NCI-H146 (cell line): ENCODE data around the gene PAFAH2.
"Not testable (repeated sequence)": the region's sequence is repeated elsewhere in the genome, so short reads cannot be mapped to it uniquely, and the experiment has no call there.

Experiments
- DNase-seq: peaks from one replicate; lab custom pipeline; 2025; lab: John Stamatoyannopoulos, UW

Gene PAFAH2

DNA sequence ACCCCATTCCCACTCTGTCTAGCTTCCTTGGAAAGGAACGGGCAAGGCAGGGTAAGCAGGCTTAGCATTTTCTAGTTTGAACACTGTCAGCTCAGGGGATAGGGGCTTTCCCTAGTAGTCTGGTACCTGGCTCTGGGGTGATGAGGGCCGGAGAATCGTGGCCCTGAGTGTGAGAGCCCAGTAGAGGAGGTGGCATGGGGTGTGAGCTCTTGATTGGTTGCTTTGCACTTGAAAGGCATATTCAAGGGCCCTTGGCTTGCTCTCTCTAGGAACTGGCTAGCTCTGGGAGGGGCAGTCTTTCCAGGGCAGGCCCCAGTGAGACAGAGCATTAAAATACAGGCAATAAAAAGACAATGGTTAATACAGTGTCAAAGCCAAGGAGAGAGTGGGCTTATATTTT, 13.0 kb upstream of the PAFAH2 start:
- no peak for DNase-seq

DNA sequence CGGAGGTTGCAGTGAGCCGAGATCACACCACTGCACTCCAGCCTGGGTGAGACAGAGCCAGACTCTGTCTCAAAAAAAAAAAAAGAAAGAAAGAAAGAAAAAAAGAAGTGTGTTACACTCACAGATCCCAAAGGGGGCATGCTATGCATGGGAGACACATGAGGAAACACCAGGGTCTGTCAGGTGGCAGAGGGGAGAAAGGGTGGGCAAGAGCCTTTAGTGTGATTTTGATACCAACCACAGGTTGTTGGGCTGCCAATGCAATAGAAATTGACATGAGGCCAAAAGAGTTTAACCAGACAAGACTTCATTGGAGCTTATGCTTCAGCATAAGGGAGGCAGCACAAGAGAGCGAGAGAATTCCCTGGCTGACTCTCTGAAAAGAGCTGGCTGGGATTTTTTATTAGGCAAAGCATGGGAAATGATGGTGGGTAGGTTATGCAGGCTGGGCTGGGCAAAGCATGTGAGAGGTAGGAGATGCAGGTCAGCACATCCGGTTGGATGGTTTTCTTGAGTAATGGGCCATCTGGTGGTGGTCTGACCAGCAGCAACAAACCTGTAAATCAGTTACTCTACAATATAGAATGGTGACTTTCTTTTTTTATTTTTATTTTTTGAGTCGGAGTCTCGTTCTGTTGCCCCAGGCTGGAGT, 12.1 kb upstream of the PAFAH2 start:
- DNase-seq, result peak; percentile 45

DNA sequence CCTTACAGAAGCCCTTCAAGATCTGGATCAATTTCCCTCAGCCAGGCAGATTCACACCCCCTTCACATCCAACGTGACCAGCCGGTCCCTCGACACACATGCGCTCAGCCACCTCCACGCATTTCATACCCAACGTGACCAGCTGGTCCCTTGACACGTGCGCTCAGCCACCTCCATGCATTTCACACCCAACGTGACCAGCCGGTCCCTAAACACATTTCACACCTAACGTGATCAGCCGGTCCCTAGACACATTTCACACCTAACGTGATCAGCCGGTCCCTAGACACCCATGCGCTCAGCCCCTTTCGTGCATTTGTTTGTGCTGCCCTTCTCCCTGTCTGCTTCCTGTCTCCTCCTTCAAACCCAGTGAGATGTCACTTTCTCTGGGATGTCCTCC, 8.8 kb upstream of the PAFAH2 start:
- no peak for DNase-seq

- DNase-seq, result no peak
Measured at GRCh38 chr1:26005434-26006105, 7.7 kb upstream of the PAFAH2 start.

DNA sequence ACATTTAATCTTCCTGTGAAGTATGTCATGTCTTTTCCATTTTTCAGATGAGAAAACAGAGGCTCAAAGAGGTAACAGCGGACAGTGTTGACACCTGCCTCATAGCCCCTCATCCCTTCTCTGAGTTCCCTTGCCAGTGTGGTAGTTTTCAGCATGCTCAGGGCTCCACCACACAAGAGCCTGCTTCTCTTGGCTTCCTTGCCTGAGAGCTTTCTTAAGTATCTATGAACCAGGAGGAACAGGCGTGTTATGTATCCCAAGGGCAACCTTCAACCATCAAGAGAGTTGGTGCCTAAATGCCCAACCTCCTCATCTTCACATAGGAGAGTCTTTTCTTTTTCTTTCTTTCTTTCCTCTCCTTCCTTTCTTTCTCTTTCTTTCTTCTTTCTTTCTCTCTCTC, 5.9 kb upstream of the PAFAH2 start:
- DNase-seq, result no peak

DNA sequence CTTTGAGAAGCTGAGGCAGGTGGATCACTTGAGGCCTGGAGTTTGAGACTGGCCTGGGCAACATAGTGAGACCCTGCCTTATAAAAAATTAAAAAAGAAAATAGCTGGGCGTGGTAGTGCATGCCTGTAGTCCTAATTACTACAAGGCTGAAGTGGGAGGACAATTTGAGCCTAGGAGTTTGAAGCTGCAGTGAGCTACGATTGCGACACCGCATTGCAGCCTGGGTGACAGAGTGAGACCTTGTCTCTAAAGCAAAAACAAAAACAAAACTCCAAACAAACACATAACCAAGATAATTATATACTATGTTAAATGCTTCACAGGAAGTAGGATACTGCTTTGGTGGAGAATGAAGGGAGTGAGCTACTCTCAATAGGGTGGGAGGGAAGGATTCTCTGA, 5.4 kb upstream of the PAFAH2 start:
- no peak for DNase-seq

DNA sequence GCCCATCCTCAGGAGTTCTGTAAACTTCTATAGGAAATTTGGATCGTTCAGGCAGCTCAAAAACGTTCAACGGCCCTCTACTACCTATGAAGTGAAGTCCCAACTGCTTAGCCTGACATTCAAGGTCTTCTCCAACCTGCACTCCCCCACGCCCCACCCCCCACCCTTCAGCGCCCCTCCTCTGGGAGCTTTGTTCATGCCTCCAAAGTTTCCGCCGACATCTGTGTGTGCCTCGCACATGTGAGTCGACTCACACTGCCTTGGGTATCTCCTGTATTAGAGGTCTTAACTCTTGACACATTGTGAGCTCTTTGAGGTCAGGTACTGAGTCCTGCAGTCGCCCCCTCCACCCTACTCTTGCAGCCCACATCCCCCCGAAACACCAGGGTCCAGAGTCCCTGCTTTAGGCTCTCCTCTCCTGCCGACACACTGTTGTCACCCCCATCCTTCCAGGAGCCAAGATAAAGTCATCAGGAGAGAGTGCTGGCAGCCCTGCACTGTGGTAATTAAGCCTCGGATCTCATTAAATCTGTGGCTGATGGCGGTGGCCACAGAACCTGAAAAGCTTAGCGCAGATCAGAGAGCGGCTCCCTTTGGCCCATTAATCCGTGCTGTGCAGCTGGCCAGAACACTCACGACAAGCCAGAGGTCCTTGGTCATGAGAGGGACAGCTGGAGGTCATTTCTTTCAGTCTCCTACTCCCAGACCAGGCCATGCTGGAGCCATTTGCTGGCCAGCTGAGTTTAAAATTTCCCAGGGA, 1.4 kb upstream of the PAFAH2 start:
- no peak for DNase-seq

GRCh38 chr1:25996966-25997827, 666 bp downstream of the PAFAH2 start:
- peak; percentile 33 for DNase-seq

- no peak for DNase-seq
Measured at GRCh38 chr1:25994402-25995150, 3.3 kb downstream of the PAFAH2 start.

GRCh38 chr1:25993197-25993951, 4.5 kb downstream of the PAFAH2 start:
- peak; percentile 24 for DNase-seq

GRCh38 chr1:25992689-25993171, 5.1 kb downstream of the PAFAH2 start:
- DNase-seq, result no peak

DNA sequence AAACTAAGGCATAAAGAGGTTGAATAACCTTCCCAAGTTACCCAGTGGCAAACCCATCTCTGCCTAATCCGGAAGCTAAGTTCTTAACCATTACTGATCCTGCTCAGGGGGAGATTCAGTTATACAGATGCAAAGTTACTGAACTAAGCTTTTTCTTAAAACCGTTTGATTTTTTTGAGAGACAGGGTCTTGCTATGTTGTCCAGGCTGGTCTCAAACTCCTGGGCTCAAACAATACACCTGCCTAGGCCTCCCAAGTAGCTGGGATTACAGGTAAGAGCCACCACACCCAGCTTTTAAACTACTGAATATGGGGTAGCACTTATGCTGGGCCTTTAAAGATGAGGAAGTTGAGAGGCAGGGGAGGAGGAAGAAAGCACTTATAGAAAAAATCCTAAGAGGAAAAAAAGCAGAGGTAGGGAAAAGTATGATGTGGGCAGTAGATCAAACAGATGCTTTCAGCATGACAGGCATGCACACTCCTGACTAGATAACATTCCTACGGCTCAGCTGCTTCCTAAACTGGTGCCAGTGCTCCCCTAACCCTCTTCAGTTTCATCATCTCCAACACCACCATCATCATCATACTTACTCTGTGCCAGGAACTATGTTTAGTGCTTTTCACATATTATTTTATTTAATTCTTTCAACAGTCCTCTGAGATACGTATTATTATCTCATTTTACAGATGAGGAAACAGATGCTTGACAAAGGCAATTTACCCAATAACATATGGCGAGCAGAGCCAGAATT, 5.8 kb downstream of the PAFAH2 start:
- no peak for DNase-seq

DNA sequence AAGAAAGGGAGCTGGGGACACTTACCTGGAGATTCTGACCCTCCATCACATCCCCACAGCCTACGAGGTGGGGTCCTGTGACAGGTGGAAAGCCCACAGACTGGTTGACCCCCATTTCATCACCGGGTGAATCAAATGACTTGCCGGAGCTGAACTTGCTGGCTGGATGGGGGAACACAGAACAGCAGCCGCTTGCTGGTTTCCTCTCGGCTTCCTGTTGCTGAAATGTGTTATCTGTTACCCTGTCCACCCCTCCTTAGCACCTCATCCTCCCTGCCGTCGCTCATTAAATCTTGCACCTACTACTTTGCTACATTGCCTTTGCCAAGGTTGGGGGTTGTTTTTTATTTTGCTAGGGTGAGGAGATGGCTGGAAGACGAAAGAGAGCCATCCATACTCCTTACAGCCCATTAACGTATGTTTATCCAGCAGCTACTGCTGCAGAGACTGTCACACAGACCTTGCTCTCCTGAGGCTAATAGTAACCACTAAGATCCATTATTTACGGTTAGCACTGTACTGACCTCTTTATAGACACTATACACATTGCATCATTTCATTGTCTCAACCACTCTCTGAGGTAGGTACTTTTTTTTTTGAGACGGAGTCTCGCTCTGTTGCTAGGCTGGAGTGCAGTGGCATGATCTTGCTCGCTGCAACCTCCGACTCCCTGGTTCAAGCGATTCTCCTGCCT, 7.0 kb downstream of the PAFAH2 start:
- no peak for DNase-seq

GRCh38 chr1:25990251-25990650, 7.6 kb downstream of the PAFAH2 start:
- DNase-seq, result no peak

DNA sequence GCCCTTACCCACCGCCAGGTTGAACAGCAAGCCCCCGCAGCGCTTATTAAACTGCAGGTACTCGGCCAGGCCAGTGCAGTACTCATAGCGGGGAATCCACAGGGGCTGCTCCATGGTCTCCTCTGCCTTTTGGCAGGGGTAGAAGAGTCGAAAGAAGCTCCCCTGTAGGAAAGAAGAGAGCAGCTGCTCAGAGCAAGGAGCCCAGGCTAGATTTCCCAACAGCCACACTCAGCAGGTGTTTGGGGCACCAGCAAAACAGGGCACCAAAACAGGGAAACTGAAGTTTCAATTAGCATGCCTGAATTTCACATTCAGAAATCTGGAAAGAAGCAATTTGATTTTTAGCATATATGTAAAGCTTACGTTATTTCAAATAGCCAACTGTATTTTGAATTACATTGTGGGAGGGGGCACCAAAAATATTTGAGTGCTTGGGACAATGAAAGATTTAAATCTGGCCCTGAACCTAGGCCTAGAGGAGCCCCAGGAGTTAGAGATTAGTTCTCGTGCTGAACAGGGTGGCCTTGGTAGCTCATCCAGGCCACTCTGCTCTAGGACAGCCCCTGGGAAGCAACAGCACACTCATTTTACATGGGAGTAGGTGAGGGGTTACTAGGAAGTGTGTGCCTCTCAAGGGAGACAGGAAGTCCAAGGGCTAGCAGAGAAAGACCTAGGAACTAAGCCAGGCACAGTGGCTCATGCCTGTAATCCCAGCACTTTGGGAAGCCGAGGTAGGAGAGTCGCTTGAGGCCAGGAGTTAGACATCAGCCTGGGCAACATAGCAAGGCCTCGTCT, 8.2 kb downstream of the PAFAH2 start:
- no peak for DNase-seq

DNA sequence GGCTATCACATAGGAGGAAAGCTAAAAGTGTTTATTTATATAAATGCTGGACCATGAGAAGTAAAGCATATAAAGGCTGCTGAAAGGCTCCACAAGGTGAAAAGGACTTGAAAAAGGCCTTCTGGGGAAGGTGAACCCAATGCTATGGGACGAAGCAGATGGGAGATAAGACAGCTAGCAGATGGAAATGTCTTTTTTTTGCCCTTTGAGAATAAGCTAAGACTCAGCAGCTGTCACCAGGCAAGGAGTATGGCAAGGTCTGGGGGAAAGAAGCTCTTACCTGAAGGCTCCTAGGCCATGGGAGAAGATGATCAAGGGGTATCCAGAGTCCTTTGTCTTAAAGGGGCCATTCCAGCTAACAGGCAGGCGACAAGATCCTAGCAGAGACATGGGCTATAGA, 9.9 kb downstream of the PAFAH2 start:
- no peak for DNase-seq

GRCh38 chr1:25986773-25987172, 11.1 kb downstream of the PAFAH2 start:
- not testable (repeated sequence) for DNase-seq

DNA sequence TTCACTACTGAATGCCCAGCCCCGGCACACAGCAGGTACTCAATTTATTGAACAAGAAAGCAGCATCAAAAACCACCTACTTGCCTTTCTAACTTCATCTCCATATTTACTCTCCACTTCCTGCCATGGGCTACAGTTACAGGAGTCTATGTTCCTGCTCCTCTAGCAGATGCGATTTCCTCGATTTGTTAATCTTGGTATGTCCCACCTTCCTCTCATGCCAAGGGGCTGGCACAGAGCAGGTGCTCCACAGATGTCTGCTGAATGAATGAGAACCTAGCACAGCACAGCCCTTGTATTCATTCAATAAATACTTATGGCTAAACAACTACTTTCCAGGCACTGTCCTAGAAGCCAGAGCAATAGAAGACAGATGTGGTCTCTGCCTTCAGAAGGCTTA, 12.2 kb downstream of the PAFAH2 start:
- no peak for DNase-seq
